Measurements from ENCODE around the gene ITGA2.

- TF ChIP-seq POLR2AphosphoS5 (IDR thresholded peaks at IDR 0.05; ENCODE audit: borderline replicate concordance, low read depth, low read length) (no peak), EZH2 (IDR thresholded peaks at IDR 0.05) (no peak)
These were observed 82.6 kb downstream of the ITGA2 start for GRCh38 chr5:53071738-53072137.

All from SK-N-MC (cell line).